Tibial artery (tissue), 4 donors: ENCODE results near the gene KCNH2.

ENCODE experiments used
- DNase-seq, 2 donors: peaks; one replicate each; pipeline ENCODE4 v3.0.0-alpha.2; 2019
- H3K27ac ChIP-seq, 2 donors: fragments of 200-600 bp; sonication (generic) in 1 of 2; 1 replicate in 1 of 2; 2 replicates in 1 of 2; pipeline ENCODE4 v1.5.1; 2018 to 2019; ENCODE audit warnings: mild to moderate bottlenecking in 1 of 2
- H3K27me3 ChIP-seq, 2 donors: fragments of 200-600 bp; sonication (generic) in 1 of 2; one replicate each; pipeline versions ENCODE4 v1.5.1 to v1.6.0; 2016 to 2019
- H3K36me3 ChIP-seq, 3 donors: fragments of 200-600 bp; sonication (generic) in 2 of 3; one replicate each; pipeline ENCODE4 v1.5.1; 2016 to 2019; ENCODE audit warnings: mild to moderate bottlenecking in 2 of 3
- H3K4me1 ChIP-seq, 4 donors: fragments of 200-600 bp; sonication (generic) in 2 of 4; 1 replicate in 3 of 4; 2 replicates in 1 of 4; pipeline ENCODE4 v1.5.1; 2016 to 2019
- H3K4me3 ChIP-seq, 2 donors: fragments of 200-600 bp; sonication (generic) in 1 of 2; 1 replicate in 1 of 2; 2 replicates in 1 of 2; pipeline ENCODE4 v1.5.1; 2018 to 2019; ENCODE audit warnings: mild to moderate bottlenecking in 2 of 2
- H3K9me3 ChIP-seq, 3 donors: fragments of 200-600 bp; sonication (generic) in 1 of 3; one replicate each; pipeline ENCODE4 v1.5.1; 2016 to 2019
- CTCF ChIP-seq, 2 experiments: fragments of 200-600 bp in 1 of 2; fragments of 450-650 bp in 1 of 2; IDR thresholded peaks; one replicate each; pipeline ENCODE4 v1.5.1; 2017 to 2019; ENCODE audit warnings: antibody characterized with exemption in 2 of 2, mild to moderate bottlenecking in 1 of 2, moderate library complexity in 1 of 2
- intact Hi-C: fragments of 100-400 bp; cut with DNase I; formaldehyde crosslinking; loops from one replicate; pipeline ENCODE4 v1.15.0; 2023; ENCODE audit warnings: low total_unique reads

Gene KCNH2

GRCh38 chr7:150999497-151000230, 21.5 kb upstream of the KCNH2 start:
- Histone ChIP-seq H3K4me3 (no peak overlapping the region), H3K4me1 (no peaks in the 10 kb centered on the region), H3K9me3 (no peaks in the 10 kb centered on the region), H3K36me3 (no peaks in the 10 kb centered on the region), H3K27me3 (peaks cover 0 to 64% of the 10 kb centered on the region in 2 donors), H3K27ac (no peak overlapping the region)
- intact Hi-C loops = no loop called here
- no peak for TF ChIP-seq CTCF (IDR thresholded peaks at IDR 0.05)
- no peak for DNase-seq

GRCh38 chr7:150999001-150999400, 20.9 kb upstream of the KCNH2 start:
- intact Hi-C loops = no loop called here
- Histone ChIP-seq H3K9me3 (no peaks in the 10 kb centered on the region), H3K27ac (no peak overlapping the region), H3K4me3 (no peak overlapping the region), H3K4me1 (no peaks in the 10 kb centered on the region), H3K27me3 (peaks cover 0 to 65% of the 10 kb centered on the region in 2 donors), H3K36me3 (no peaks in the 10 kb centered on the region)
- TF ChIP-seq CTCF (IDR thresholded peaks at IDR 0.05) = no peak
- DNase-seq = no peak

GRCh38 chr7:150998341-150998740, 20.2 kb upstream of the KCNH2 start:
- H3K4me1 ChIP-seq = no peaks in the 10 kb centered on the region
- no peaks in the 10 kb centered on the region for H3K36me3 ChIP-seq
- no peaks in the 10 kb centered on the region for H3K9me3 ChIP-seq
- DNase-seq = no peak
- intact Hi-C loops = no loop called here
- no peak overlapping the region for H3K27ac ChIP-seq
- no peak for TF ChIP-seq CTCF (IDR thresholded peaks at IDR 0.05)
- H3K4me3 ChIP-seq = no peak overlapping the region
- peaks cover 0 to 70% of the 10 kb centered on the region in 2 donors for H3K27me3 ChIP-seq

- no peaks in the 10 kb centered on the region for H3K9me3 ChIP-seq
- TF ChIP-seq CTCF (IDR thresholded peaks at IDR 0.05) = no peak
- H3K27ac ChIP-seq = no peak overlapping the region
- no peaks in the 10 kb centered on the region for H3K4me1 ChIP-seq
- no peak for DNase-seq
- H3K27me3 ChIP-seq = peaks cover 0 to 72% of the 10 kb centered on the region in 2 donors
- intact Hi-C loops = no loop called here
- H3K36me3 ChIP-seq = no peaks in the 10 kb centered on the region
- H3K4me3 ChIP-seq = no peak overlapping the region
Measured at GRCh38 chr7:150997817-150998216, 19.7 kb upstream of the KCNH2 start.

- Histone ChIP-seq H3K4me3 (no peak overlapping the region), H3K27ac (no peak overlapping the region), H3K27me3 (peaks cover 0 to 72% of the 10 kb centered on the region in 2 donors), H3K36me3 (no peaks in the 10 kb centered on the region), H3K9me3 (no peaks in the 10 kb centered on the region), H3K4me1 (no peaks in the 10 kb centered on the region)
- TF ChIP-seq CTCF (IDR thresholded peaks at IDR 0.05) = no peak
- no peak for DNase-seq
- intact Hi-C loops = no loop called here
Measured at GRCh38 chr7:150997075-150997511, 19.0 kb upstream of the KCNH2 start.
